SK-N-SH treated with all-trans-retinoic acid at 6 μM for 48 hours (cell line): ENCODE data around the gene PCDH9.

Experiments
- ARNTL ChIP-seq: fragments of 450-650 bp; formaldehyde crosslinking; IDR thresholded peaks from 2 replicates; pipeline ENCODE4 v1.5.0; 2020; ENCODE audit warnings: low read depth, mild to moderate bottlenecking, moderate library complexity, borderline replicate concordance
- ZC3H10 ChIP-seq: fragments of 250-450 bp; sonication (Bioruptor Pico); IDR thresholded peaks from 2 replicates; pipeline ENCODE4 v1.5.1; 2021; ENCODE audit warnings: mild to moderate bottlenecking, moderate library complexity
- ZFP30 ChIP-seq: fragments of 450-650 bp; formaldehyde crosslinking; IDR thresholded peaks from 2 replicates; pipeline ENCODE4 v1.5.0; 2022; ENCODE audit warnings: mild to moderate bottlenecking, moderate library complexity
- ZNF565 ChIP-seq: fragments of 450-650 bp; formaldehyde crosslinking; conservative IDR thresholded peaks from 2 replicates; pipeline ENCODE4 v1.5.0; 2020; ENCODE audit warnings: low read depth, mild to moderate bottlenecking, moderate library complexity
- ZNF8 ChIP-seq: fragments of 450-650 bp; formaldehyde crosslinking; IDR thresholded peaks from 2 replicates; pipeline ENCODE4 v1.5.0; 2020; ENCODE audit warnings: mild to moderate bottlenecking, moderate library complexity
- TF ChIP-seq, protein P1 (sequence below): fragments of 250-450 bp; sonication (Bioruptor Pico); IDR thresholded peaks from 2 replicates; pipeline ENCODE4 v1.5.1; 2021; ENCODE audit warnings: mild to moderate bottlenecking, moderate library complexity

DNA sequence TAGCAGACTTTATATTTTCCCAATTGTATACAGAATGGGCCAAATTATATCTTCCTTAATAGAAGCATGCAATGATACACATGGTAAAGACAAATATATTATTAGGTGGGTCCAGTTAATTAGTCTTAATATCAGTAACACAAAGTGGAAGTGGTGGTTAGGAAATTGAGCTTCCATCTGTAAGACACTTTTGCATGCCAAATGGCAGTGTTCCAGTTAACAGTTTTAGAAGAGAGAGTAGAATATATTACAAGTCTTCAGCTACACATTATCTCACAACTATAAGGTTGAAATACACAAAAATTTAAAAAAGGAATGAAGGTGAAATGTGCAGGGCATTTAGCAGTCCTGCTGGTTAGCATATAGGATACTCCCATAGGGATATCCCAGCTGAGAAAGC, 536.5 kb downstream of the PCDH9 start:
- TF ChIP-seq, protein P1, sequence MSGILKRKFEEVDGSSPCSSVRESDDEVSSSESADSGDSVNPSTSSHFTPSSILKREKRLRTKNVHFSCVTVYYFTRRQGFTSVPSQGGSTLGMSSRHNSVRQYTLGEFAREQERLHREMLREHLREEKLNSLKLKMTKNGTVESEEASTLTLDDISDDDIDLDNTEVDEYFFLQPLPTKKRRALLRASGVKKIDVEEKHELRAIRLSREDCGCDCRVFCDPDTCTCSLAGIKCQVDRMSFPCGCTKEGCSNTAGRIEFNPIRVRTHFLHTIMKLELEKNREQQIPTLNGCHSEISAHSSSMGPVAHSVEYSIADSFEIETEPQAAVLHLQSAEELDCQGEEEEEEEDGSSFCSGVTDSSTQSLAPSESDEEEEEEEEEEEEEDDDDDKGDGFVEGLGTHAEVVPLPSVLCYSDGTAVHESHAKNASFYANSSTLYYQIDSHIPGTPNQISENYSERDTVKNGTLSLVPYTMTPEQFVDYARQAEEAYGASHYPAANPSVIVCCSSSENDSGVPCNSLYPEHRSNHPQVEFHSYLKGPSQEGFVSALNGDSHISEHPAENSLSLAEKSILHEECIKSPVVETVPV (CRISPR knock-in tag) = no peak
- TF ChIP-seq ZC3H10 (no peak), ZNF565 (no peak), ZFP30 (CRISPR knock-in tag) (no peak), ARNTL (CRISPR knock-in tag) (no peak), ZNF8 (CRISPR knock-in tag) (no peak)
